GM21381 (cell line): ENCODE results near the gene HYDIN.

Experiments used
- ATAC-seq: cut with Tn5 transposase; IDR thresholded peaks from one replicate; pipeline ENCODE4 v1.9.1; 2021; ENCODE audit warnings: mild to moderate bottlenecking, moderate library complexity; ENCODE audit not compliant: unreplicated experiment

The HYDIN gene

GRCh38 chr16:70769131-70769530, 461.4 kb downstream of the HYDIN start:
- ATAC-seq = no peak

DNA sequence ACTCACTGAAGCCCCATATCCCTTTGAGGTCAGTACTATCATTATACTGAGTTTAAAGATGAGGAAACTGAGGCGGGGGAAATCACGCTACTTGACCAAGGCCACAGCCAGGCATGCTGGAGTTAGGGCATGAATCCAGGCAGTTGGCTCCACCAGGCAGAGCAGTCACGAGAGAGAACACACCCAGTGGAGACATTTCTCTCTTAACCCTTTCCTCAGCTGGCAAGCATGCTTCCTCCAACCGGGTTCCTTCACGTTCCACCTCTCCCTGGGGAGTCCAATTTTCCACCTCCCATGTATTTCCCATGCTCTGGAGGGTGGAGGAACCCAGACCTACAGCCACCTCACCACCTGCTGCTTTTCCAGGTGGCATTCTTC, 462.3 kb downstream of the HYDIN start:
- no peak for ATAC-seq

DNA sequence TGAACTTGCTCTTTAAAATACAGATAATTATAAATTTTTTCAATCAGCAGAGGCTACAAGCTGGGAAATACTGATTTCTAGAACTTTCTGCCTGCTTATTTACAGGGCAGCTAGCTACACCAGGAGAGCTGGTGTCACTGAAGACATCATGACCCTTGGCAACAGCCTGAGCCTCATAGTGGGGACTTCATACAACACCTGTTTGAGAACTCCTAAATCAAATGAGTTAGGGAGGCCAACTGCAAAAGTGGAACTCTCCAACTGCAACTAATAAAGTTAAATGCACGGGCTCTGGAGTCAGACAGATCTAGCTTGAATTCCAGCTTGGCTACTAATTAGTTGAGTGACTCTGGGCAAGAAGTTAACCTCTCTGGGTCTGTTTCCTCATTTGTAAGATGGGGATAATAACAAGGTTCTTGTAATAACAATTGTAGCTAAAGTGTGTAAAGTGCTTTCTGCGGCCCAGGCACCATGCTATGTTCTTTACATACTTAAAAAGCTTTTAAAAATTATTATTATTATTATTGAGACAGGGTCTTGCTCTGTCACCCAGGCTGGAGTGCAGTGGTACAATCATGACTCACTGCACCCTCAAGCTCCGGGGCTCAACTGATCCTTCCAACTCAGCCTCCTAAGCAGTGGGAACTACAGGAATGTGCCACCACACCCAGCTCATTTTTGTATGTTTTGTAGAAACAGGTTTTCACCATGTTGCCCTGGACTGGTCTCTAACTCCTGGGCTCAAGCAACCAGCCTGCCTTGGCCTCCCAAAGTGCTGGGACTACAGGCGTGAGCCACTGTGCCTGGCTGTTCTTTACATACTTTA, 462.9 kb downstream of the HYDIN start:
- ATAC-seq = no peak

DNA sequence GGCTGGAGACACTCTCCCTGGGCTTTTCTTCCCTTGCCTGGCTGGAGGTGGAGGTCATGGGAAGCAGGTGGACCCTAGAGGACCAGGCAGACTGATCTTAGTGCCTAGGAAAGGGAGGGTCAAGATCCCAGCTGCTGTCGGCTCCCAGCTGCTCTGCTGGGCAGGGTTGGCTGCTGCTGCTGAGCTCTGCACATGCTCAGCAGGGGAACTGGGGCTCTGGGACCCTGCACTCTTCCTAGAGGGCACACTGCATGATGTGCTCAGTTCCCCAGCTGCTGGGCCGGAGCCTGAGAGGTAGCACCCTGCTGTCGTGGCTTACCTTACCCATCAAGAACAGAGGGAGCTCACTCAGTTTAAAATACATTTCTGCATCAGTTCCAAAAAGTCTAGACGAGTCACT, 463.9 kb downstream of the HYDIN start:
- no peak for ATAC-seq

GRCh38 chr16:70766176-70766575, 464.3 kb downstream of the HYDIN start:
- no peak for ATAC-seq

GRCh38 chr16:70765491-70765890, 465.0 kb downstream of the HYDIN start:
- no peak for ATAC-seq

- no peak for ATAC-seq
These were observed 465.9 kb downstream of the HYDIN start for GRCh38 chr16:70764632-70765031.

- no peak for ATAC-seq
These were observed 470.3 kb downstream of the HYDIN start for GRCh38 chr16:70760221-70760620.

- ATAC-seq = no peak
These were observed 470.9 kb downstream of the HYDIN start for GRCh38 chr16:70759666-70760065.

DNA sequence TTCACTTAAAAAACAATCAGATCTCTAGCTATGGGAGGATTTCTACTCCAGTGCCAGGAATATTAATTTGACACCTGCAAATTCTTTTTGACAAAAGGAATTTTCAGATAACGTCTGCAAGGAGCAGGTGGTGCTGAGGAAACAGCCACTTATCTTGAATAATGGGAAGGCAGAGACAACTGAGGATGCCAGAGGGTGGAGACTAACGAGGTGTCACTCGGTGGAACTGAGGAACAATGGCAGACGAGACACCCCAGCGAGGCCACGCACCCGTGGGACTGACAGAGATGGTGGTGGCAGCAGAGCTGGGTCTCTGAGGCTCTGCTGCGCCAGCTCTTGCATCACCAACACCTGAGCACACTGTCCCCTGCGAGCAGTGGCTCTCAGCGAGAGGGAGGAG, 471.7 kb downstream of the HYDIN start:
- no peak for ATAC-seq
